ENCODE results near the gene LNP1.

Gene LNP1

GRCh38 chr3:100429187-100429716 is 27.9 kb downstream of the LNP1 start:
- no peak overlapping the region for H3K18ac ChIP-seq (ENCODE audit: low read length)
- no peaks in the 10 kb centered on the region for H3K9me3 ChIP-seq (ENCODE audit: insufficient read depth, low read depth, low read length)
- no peak overlapping the region for H3K4me2 ChIP-seq (ENCODE audit: low read length)
- H3K79me1 ChIP-seq (ENCODE audit: low read length) = no peaks in the 10 kb centered on the region
- H2BK12ac ChIP-seq (ENCODE audit: low read length) = no peak overlapping the region
- no peak overlapping the region for H4K8ac ChIP-seq (ENCODE audit: low read depth, low read length)
- no peak overlapping the region for H3K27ac ChIP-seq (ENCODE audit: low read depth, low read length)
- no peaks in the 10 kb centered on the region for H3K36me3 ChIP-seq (ENCODE audit: control insufficient read depth in 1 of 2, insufficient read depth in 2 of 2, low read length in 2 of 2)
- H2BK5ac ChIP-seq (ENCODE audit: low read depth, low read length, poor library complexity) = no peak overlapping the region
- no peaks in the 10 kb centered on the region for H3K27me3 ChIP-seq (ENCODE audit: insufficient read depth, low read length)
- H3K23ac ChIP-seq (ENCODE audit: low read length) = peak overlapping the region; percentile 95
- no peak overlapping the region for H2AK5ac ChIP-seq (ENCODE audit: low read length)
- H3K79me2 ChIP-seq (ENCODE audit: control insufficient read depth, insufficient read depth, low read length, poor library complexity) = no peaks in the 10 kb centered on the region
- no peak overlapping the region for H3K14ac ChIP-seq (ENCODE audit: low read length)
- no peak overlapping the region for H3K4me3 ChIP-seq (ENCODE audit: low read depth, low read length)
- H2AFZ ChIP-seq (ENCODE audit: insufficient read depth, low read length, poor library complexity) = no peak overlapping the region
- WGBS (ENCODE audit: extremely low coverage, insufficient coverage, insufficient read length) = no CpG with 5 or more reads among the region's 2 CpGs
- no peak overlapping the region for H4K12ac ChIP-seq (ENCODE audit: low read depth, low read length)
- no peak overlapping the region for H2BK120ac ChIP-seq (ENCODE audit: insufficient read depth, low read length, poor library complexity)
- DNase-seq = no peak
- peak overlapping the region; percentile 63 for H3K9ac ChIP-seq (ENCODE audit: low read length)
- no peak overlapping the region for H3K4ac ChIP-seq (ENCODE audit: low read depth, low read length)
- H3K4me1 ChIP-seq (ENCODE audit: control insufficient read depth in 1 of 2, insufficient read depth in 2 of 2, low read length in 2 of 2) = peaks cover 2% of the 10 kb centered on the region in 2 experiments
- no peak overlapping the region for H4K91ac ChIP-seq (ENCODE audit: low read depth, low read length)

GRCh38 chr3:100436951-100437350 is 35.6 kb downstream of the LNP1 start:
- no peak overlapping the region for H3K4me2 ChIP-seq (ENCODE audit: low read length)
- no peaks in the 10 kb centered on the region for H3K27me3 ChIP-seq (ENCODE audit: insufficient read depth, low read length)
- no peak overlapping the region for H3K18ac ChIP-seq (ENCODE audit: low read length)
- no peak overlapping the region for H2AFZ ChIP-seq (ENCODE audit: insufficient read depth, low read length, poor library complexity)
- no peak overlapping the region for H2AK5ac ChIP-seq (ENCODE audit: low read length)
- no peak overlapping the region for H3K4ac ChIP-seq (ENCODE audit: low read depth, low read length)
- no peaks in the 10 kb centered on the region for H3K79me1 ChIP-seq (ENCODE audit: low read length)
- H4K91ac ChIP-seq (ENCODE audit: low read depth, low read length) = no peak overlapping the region
- no peak overlapping the region for H3K4me3 ChIP-seq (ENCODE audit: low read depth, low read length)
- H2BK12ac ChIP-seq (ENCODE audit: low read length) = no peak overlapping the region
- no peak overlapping the region for H3K14ac ChIP-seq (ENCODE audit: low read length)
- no CpG with 5 or more reads among the region's 2 CpGs for WGBS (ENCODE audit: extremely low coverage, insufficient coverage, insufficient read length)
- no peak overlapping the region for H3K27ac ChIP-seq (ENCODE audit: low read depth, low read length)
- H3K9me3 ChIP-seq (ENCODE audit: insufficient read depth, low read depth, low read length) = no peaks in the 10 kb centered on the region
- H4K8ac ChIP-seq (ENCODE audit: low read depth, low read length) = no peak overlapping the region
- no peak overlapping the region for H2BK120ac ChIP-seq (ENCODE audit: insufficient read depth, low read length, poor library complexity)
- H2BK5ac ChIP-seq (ENCODE audit: low read depth, low read length, poor library complexity) = no peak overlapping the region
- H3K79me2 ChIP-seq (ENCODE audit: control insufficient read depth, insufficient read depth, low read length, poor library complexity) = no peaks in the 10 kb centered on the region
- no peaks in the 10 kb centered on the region for H3K4me1 ChIP-seq (ENCODE audit: control insufficient read depth in 1 of 2, insufficient read depth in 2 of 2, low read length in 2 of 2)
- H3K36me3 ChIP-seq (ENCODE audit: control insufficient read depth in 1 of 2, insufficient read depth in 2 of 2, low read length in 2 of 2) = no peaks in the 10 kb centered on the region
- no peak overlapping the region for H3K9ac ChIP-seq (ENCODE audit: low read length)
- DNase-seq = no peak
- H4K12ac ChIP-seq (ENCODE audit: low read depth, low read length) = no peak overlapping the region
- no peak overlapping the region for H3K23ac ChIP-seq (ENCODE audit: low read length)

GRCh38 chr3:100437721-100438622 is 36.6 kb downstream of the LNP1 start:
- Histone ChIP-seq H3K9me3 (ENCODE audit: insufficient read depth, low read depth, low read length) (no peaks in the 10 kb centered on the region), H2BK120ac (ENCODE audit: insufficient read depth, low read length, poor library complexity) (no peak overlapping the region), H3K79me1 (ENCODE audit: low read length) (no peaks in the 10 kb centered on the region), H4K91ac (ENCODE audit: low read depth, low read length) (no peak overlapping the region), H3K4ac (ENCODE audit: low read depth, low read length) (no peak overlapping the region), H3K14ac (ENCODE audit: low read length) (no peak overlapping the region), H4K12ac (ENCODE audit: low read depth, low read length) (no peak overlapping the region), H3K4me3 (ENCODE audit: low read depth, low read length) (no peak overlapping the region), H3K27ac (ENCODE audit: low read depth, low read length) (no peak overlapping the region), H3K18ac (ENCODE audit: low read length) (no peak overlapping the region), H3K79me2 (ENCODE audit: control insufficient read depth, insufficient read depth, low read length, poor library complexity) (no peaks in the 10 kb centered on the region), H2BK12ac (ENCODE audit: low read length) (no peak overlapping the region), H2BK5ac (ENCODE audit: low read depth, low read length, poor library complexity) (no peak overlapping the region), H3K36me3 (ENCODE audit: control insufficient read depth in 1 of 2, insufficient read depth in 2 of 2, low read length in 2 of 2) (no peaks in the 10 kb centered on the region), H3K27me3 (ENCODE audit: insufficient read depth, low read length) (no peaks in the 10 kb centered on the region), H3K23ac (ENCODE audit: low read length) (no peak overlapping the region), H3K4me1 (ENCODE audit: control insufficient read depth in 1 of 2, insufficient read depth in 2 of 2, low read length in 2 of 2) (no peaks in the 10 kb centered on the region), H3K4me2 (ENCODE audit: low read length) (no peak overlapping the region), H3K9ac (ENCODE audit: low read length) (no peak overlapping the region), H4K8ac (ENCODE audit: low read depth, low read length) (no peak overlapping the region), H2AFZ (ENCODE audit: insufficient read depth, low read length, poor library complexity) (no peak overlapping the region), H2AK5ac (ENCODE audit: low read length) (no peak overlapping the region)
- no peak for DNase-seq
- no CpG with 5 or more reads among the region's 3 CpGs for WGBS (ENCODE audit: extremely low coverage, insufficient coverage, insufficient read length)

GRCh38 chr3:100438623-100438974 is 37.3 kb downstream of the LNP1 start:
- H2AFZ ChIP-seq (ENCODE audit: insufficient read depth, low read length, poor library complexity) = no peak overlapping the region
- H3K14ac ChIP-seq (ENCODE audit: low read length) = no peak overlapping the region
- no peak overlapping the region for H2BK12ac ChIP-seq (ENCODE audit: low read length)
- H3K27me3 ChIP-seq (ENCODE audit: insufficient read depth, low read length) = no peaks in the 10 kb centered on the region
- no peaks in the 10 kb centered on the region for H3K4me1 ChIP-seq (ENCODE audit: control insufficient read depth in 1 of 2, insufficient read depth in 2 of 2, low read length in 2 of 2)
- no peak overlapping the region for H3K9ac ChIP-seq (ENCODE audit: low read length)
- H3K27ac ChIP-seq (ENCODE audit: low read depth, low read length) = no peak overlapping the region
- H2BK5ac ChIP-seq (ENCODE audit: low read depth, low read length, poor library complexity) = no peak overlapping the region
- no peak overlapping the region for H2AK5ac ChIP-seq (ENCODE audit: low read length)
- no peaks in the 10 kb centered on the region for H3K9me3 ChIP-seq (ENCODE audit: insufficient read depth, low read depth, low read length)
- H3K18ac ChIP-seq (ENCODE audit: low read length) = no peak overlapping the region
- no peaks in the 10 kb centered on the region for H3K79me2 ChIP-seq (ENCODE audit: control insufficient read depth, insufficient read depth, low read length, poor library complexity)
- no peak overlapping the region for H2BK120ac ChIP-seq (ENCODE audit: insufficient read depth, low read length, poor library complexity)
- H4K8ac ChIP-seq (ENCODE audit: low read depth, low read length) = no peak overlapping the region
- H3K23ac ChIP-seq (ENCODE audit: low read length) = no peak overlapping the region
- DNase-seq = no peak
- no peaks in the 10 kb centered on the region for H3K36me3 ChIP-seq (ENCODE audit: control insufficient read depth in 1 of 2, insufficient read depth in 2 of 2, low read length in 2 of 2)
- H3K79me1 ChIP-seq (ENCODE audit: low read length) = no peaks in the 10 kb centered on the region
- H3K4ac ChIP-seq (ENCODE audit: low read depth, low read length) = no peak overlapping the region
- H4K91ac ChIP-seq (ENCODE audit: low read depth, low read length) = no peak overlapping the region
- no peak overlapping the region for H3K4me2 ChIP-seq (ENCODE audit: low read length)
- H4K12ac ChIP-seq (ENCODE audit: low read depth, low read length) = no peak overlapping the region
- WGBS (ENCODE audit: extremely low coverage, insufficient coverage, insufficient read length) = no CpG with 5 or more reads among the region's 2 CpGs
- H3K4me3 ChIP-seq (ENCODE audit: low read depth, low read length) = no peak overlapping the region
